OCI-LY3 (cell line): ENCODE measurements around the gene SCN8A.

ENCODE experiments used
- CTCF ChIP-seq: fragments of 200-600, 300-600 bp; sonication (generic); IDR thresholded peaks from 2 replicates; pipeline ENCODE4 v1.5.1; 2014; ENCODE audit warnings: antibody characterized with exemption, low read length, low read depth
- EZH2phosphoT487 ChIP-seq: fragments of 200-600 bp; shearing (Covaris generic); IDR thresholded peaks from 2 replicates; pipeline ENCODE4 v1.6.1; 2018; ENCODE audit warnings: antibody characterized with exemption, mixed run types, low read depth

GRCh38 chr12:51801027-51801426 is 210.0 kb downstream of the SCN8A start:
- TF ChIP-seq CTCF: no peak
- TF ChIP-seq EZH2phosphoT487: no peak
